Measurements from ENCODE around the gene RASL10B. TPM values are rescaled to one million over a fixed set of nuclear protein-coding genes. Genes with fewer than 3 reads are reported as not detected.

RASL10B gene
- total and polyA plus RNA-seq, 3 experiments from 2014 or later: 0.12 to 0.80 (median 0.79) TPM

GRCh38 chr17:35729405-35729833 is 2.0 kb upstream of the RASL10B start:
- peaks cover 12 to 41% (median 19%) of the 10 kb centered on the region in 3 donors for H3K36me3 Mint-ChIP-seq
- ChIA-PET POLR2A (interaction anchor here (0.5 kb wide), 1 partner anchor 32 kb away, joined by 4 read pairs; no protein-coding TSS in a partner anchor), CTCF (interaction anchor here (1.9 kb wide), 1 partner anchor 18 kb away, joined by 7 read pairs; no protein-coding TSS in a partner anchor)
- peaks cover 12 to 24% (median 19%) of the 10 kb centered on the region in 3 donors for H3K4me1 Mint-ChIP-seq
- H3K4me3 Mint-ChIP-seq: peak overlapping the region in 4 of 7 donors; percentile 12 to 60 (median 44)
- no peaks in the 10 kb centered on the region for H3K9me3 Mint-ChIP-seq
- H3K4me1 ChIP-seq (ENCODE audit: insufficient read depth, low read length): peaks cover 8% of the 10 kb centered on the region
- DNase-seq: no peak
- no peaks in the 10 kb centered on the region for H3K9me3 ChIP-seq (ENCODE audit: low read length)
- no peak overlapping the region for H3K4me3 ChIP-seq (ENCODE audit: low read length)
- peak overlapping the region in 1 of 8 donors; percentile 71 for H3K27ac Mint-ChIP-seq
- H3K27me3 ChIP-seq (ENCODE audit: insufficient read depth, low read length, poor library complexity, severe bottlenecking): no peaks in the 10 kb centered on the region
- H3K36me3 ChIP-seq (ENCODE audit: insufficient read depth, low read length): peaks cover 16% of the 10 kb centered on the region
- H3K27me3 Mint-ChIP-seq: peaks cover 0 to 2% of the 10 kb centered on the region in 2 donors
- H3K27ac ChIP-seq (ENCODE audit: low read depth, low read length): no peak overlapping the region

- H3K27ac Mint-ChIP-seq: no peak overlapping the region
- POLR2A ChIA-PET: no interaction called here
- H3K27me3 ChIP-seq (ENCODE audit: insufficient read depth, low read length, poor library complexity, severe bottlenecking): no peaks in the 10 kb centered on the region
Observed at GRCh38 chr17:35730400-35731005, 936 bp upstream of the RASL10B start.

GRCh38 chr17:35731917-35732805 is 722 bp downstream of the RASL10B start:
- Mint-ChIP-seq H3K4me3 (peak overlapping the region; percentile 59 to 81 (median 69)), H3K27ac (peak overlapping the region in 2 of 8 donors; percentile 61 to 65), H3K4me1 (peaks cover 12 to 24% (median 19%) of the 10 kb centered on the region in 3 donors), H3K27me3 (peaks cover 0 to 2% of the 10 kb centered on the region in 2 donors), H3K36me3 (peaks cover 0 to 17% (median 7%) of the 10 kb centered on the region in 3 donors), H3K9me3 (no peaks in the 10 kb centered on the region)
- Histone ChIP-seq H3K36me3 (ENCODE audit: insufficient read depth, low read length) (no peaks in the 10 kb centered on the region), H3K9me3 (ENCODE audit: low read length) (no peaks in the 10 kb centered on the region), H3K27ac (ENCODE audit: low read depth, low read length) (no peak overlapping the region), H3K27me3 (ENCODE audit: insufficient read depth, low read length, poor library complexity, severe bottlenecking) (no peaks in the 10 kb centered on the region), H3K4me3 (ENCODE audit: low read length) (no peak overlapping the region), H3K4me1 (ENCODE audit: insufficient read depth, low read length) (peaks cover 8% of the 10 kb centered on the region)
- DNase-seq: no peak
- ChIA-PET POLR2A (no interaction called here), CTCF (interaction anchor here (1.2 to 2.0 kb wide), 3 partner anchors 15 to 31 kb away, joined by 3 to 6 read pairs (median 5); no protein-coding TSS in a partner anchor)

More at GRCh38 chr17:35730400-35731005, 936 bp upstream of the RASL10B start:
- no peaks in the 10 kb centered on the region for H3K9me3 Mint-ChIP-seq
- peaks cover 0 to 2% of the 10 kb centered on the region in 2 donors for H3K27me3 Mint-ChIP-seq
- H3K4me1 Mint-ChIP-seq: peaks cover 12 to 24% (median 19%) of the 10 kb centered on the region in 3 donors
- Histone ChIP-seq H3K4me3 (ENCODE audit: low read length) (no peak overlapping the region), H3K36me3 (ENCODE audit: insufficient read depth, low read length) (peaks cover 5% of the 10 kb centered on the region), H3K4me1 (ENCODE audit: insufficient read depth, low read length) (peaks cover 8% of the 10 kb centered on the region), H3K27ac (ENCODE audit: low read depth, low read length) (no peak overlapping the region), H3K9me3 (ENCODE audit: low read length) (no peaks in the 10 kb centered on the region)
- CTCF ChIA-PET: interaction anchor here (1.3 to 1.9 kb wide), 2 partner anchors 17 kb away, joined by 5 to 7 read pairs; no protein-coding TSS in a partner anchor
- peaks cover 4 to 31% (median 9%) of the 10 kb centered on the region in 3 donors for H3K36me3 Mint-ChIP-seq
- DNase-seq: no peak
- peak overlapping the region; percentile 55 to 82 (median 68) for H3K4me3 Mint-ChIP-seq

- POLR2A ChIA-PET: no interaction called here
Observed at GRCh38 chr17:35732806-35733136, 1.3 kb downstream of the RASL10B start.

GRCh38 chr17:35733366-35733765 is 1.9 kb downstream of the RASL10B start:
- peaks cover 0 to 5% (median 4%) of the 10 kb centered on the region in 3 donors for H3K36me3 Mint-ChIP-seq
- no peak for DNase-seq
- POLR2A ChIA-PET: no interaction called here

More at GRCh38 chr17:35732806-35733136, 1.3 kb downstream of the RASL10B start:
- H3K9me3 Mint-ChIP-seq: no peaks in the 10 kb centered on the region
- DNase-seq: no peak
- peaks cover 12 to 24% (median 19%) of the 10 kb centered on the region in 3 donors for H3K4me1 Mint-ChIP-seq
- H3K27ac Mint-ChIP-seq: peak overlapping the region in 2 of 8 donors; percentile 61 to 65
- peak overlapping the region in 5 of 7 donors; percentile 59 to 79 (median 65) for H3K4me3 Mint-ChIP-seq
- H3K4me1 ChIP-seq (ENCODE audit: insufficient read depth, low read length): peaks cover 8% of the 10 kb centered on the region
- no peaks in the 10 kb centered on the region for H3K9me3 ChIP-seq (ENCODE audit: low read length)
- H3K27me3 ChIP-seq (ENCODE audit: insufficient read depth, low read length, poor library complexity, severe bottlenecking): no peaks in the 10 kb centered on the region
- no peak overlapping the region for H3K4me3 ChIP-seq (ENCODE audit: low read length)
- peaks cover 0 to 2% of the 10 kb centered on the region in 2 donors for H3K27me3 Mint-ChIP-seq
- no peaks in the 10 kb centered on the region for H3K36me3 ChIP-seq (ENCODE audit: insufficient read depth, low read length)
- CTCF ChIA-PET: interaction anchor here (2.0 kb wide), 1 partner anchor 14 kb away, joined by 6 read pairs; no protein-coding TSS in a partner anchor
- no peak overlapping the region for H3K27ac ChIP-seq (ENCODE audit: low read depth, low read length)
- peaks cover 0 to 11% (median 4%) of the 10 kb centered on the region in 3 donors for H3K36me3 Mint-ChIP-seq

GRCh38 chr17:35734396-35734795 is 3.0 kb downstream of the RASL10B start:
- Mint-ChIP-seq H3K4me3 (peak overlapping the region in 1 of 7 donors; percentile 5), H3K9me3 (no peaks in the 10 kb centered on the region), H3K4me1 (peaks cover 12 to 21% (median 15%) of the 10 kb centered on the region in 3 donors), H3K27me3 (peaks cover 0 to 2% of the 10 kb centered on the region in 2 donors), H3K36me3 (peaks cover 0 to 4% (median 0%) of the 10 kb centered on the region in 3 donors), H3K27ac (no peak overlapping the region)
- Histone ChIP-seq H3K9me3 (ENCODE audit: low read length) (no peaks in the 10 kb centered on the region), H3K4me3 (ENCODE audit: low read length) (no peak overlapping the region), H3K4me1 (ENCODE audit: insufficient read depth, low read length) (peaks cover 8% of the 10 kb centered on the region), H3K27me3 (ENCODE audit: insufficient read depth, low read length, poor library complexity, severe bottlenecking) (no peaks in the 10 kb centered on the region), H3K36me3 (ENCODE audit: insufficient read depth, low read length) (no peaks in the 10 kb centered on the region), H3K27ac (ENCODE audit: low read depth, low read length) (no peak overlapping the region)
- no peak for DNase-seq
- POLR2A ChIA-PET: no interaction called here
- CTCF ChIA-PET: interaction anchor here (1.4 kb wide), 1 partner anchor 29 kb away, joined by 3 read pairs; no protein-coding TSS in a partner anchor

More at GRCh38 chr17:35733366-35733765, 1.9 kb downstream of the RASL10B start:
- CTCF ChIA-PET: interaction anchor here (2.0 kb wide), 1 partner anchor 14 kb away, joined by 6 read pairs; no protein-coding TSS in a partner anchor
- H3K4me1 ChIP-seq (ENCODE audit: insufficient read depth, low read length): peaks cover 8% of the 10 kb centered on the region
- H3K4me3 Mint-ChIP-seq: peak overlapping the region in 2 of 7 donors; percentile 59 to 79
- H3K27ac Mint-ChIP-seq: peak overlapping the region in 1 of 8 donors; percentile 2
- H3K27me3 Mint-ChIP-seq: peaks cover 0 to 2% of the 10 kb centered on the region in 2 donors
- H3K27me3 ChIP-seq (ENCODE audit: insufficient read depth, low read length, poor library complexity, severe bottlenecking): no peaks in the 10 kb centered on the region
- H3K9me3 ChIP-seq (ENCODE audit: low read length): no peaks in the 10 kb centered on the region
- no peak overlapping the region for H3K4me3 ChIP-seq (ENCODE audit: low read length)
- H3K4me1 Mint-ChIP-seq: peaks cover 12 to 24% (median 19%) of the 10 kb centered on the region in 3 donors
- no peaks in the 10 kb centered on the region for H3K36me3 ChIP-seq (ENCODE audit: insufficient read depth, low read length)
- H3K9me3 Mint-ChIP-seq: no peaks in the 10 kb centered on the region
- no peak overlapping the region for H3K27ac ChIP-seq (ENCODE audit: low read depth, low read length)

- Histone ChIP-seq H3K4me1 (ENCODE audit: insufficient read depth, low read length) (peaks cover 8% of the 10 kb centered on the region), H3K27ac (ENCODE audit: low read depth, low read length) (no peak overlapping the region), H3K27me3 (ENCODE audit: insufficient read depth, low read length, poor library complexity, severe bottlenecking) (no peaks in the 10 kb centered on the region), H3K36me3 (ENCODE audit: insufficient read depth, low read length) (no peaks in the 10 kb centered on the region), H3K9me3 (ENCODE audit: low read length) (no peaks in the 10 kb centered on the region), H3K4me3 (ENCODE audit: low read length) (no peak overlapping the region)
- Mint-ChIP-seq H3K27ac (peak overlapping the region in 1 of 8 donors; percentile 64), H3K9me3 (no peaks in the 10 kb centered on the region), H3K4me1 (peaks cover 11 to 16% (median 16%) of the 10 kb centered on the region in 3 donors), H3K4me3 (no peak overlapping the region), H3K27me3 (peaks cover 4 to 5% of the 10 kb centered on the region in 2 donors), H3K36me3 (peaks cover 0 to 4% (median 0%) of the 10 kb centered on the region in 3 donors)
- POLR2A ChIA-PET: no interaction called here
- CTCF ChIA-PET: interaction anchor here (1.3 to 1.4 kb wide), 2 partner anchors 12 to 29 kb away, joined by 3 to 7 read pairs; no protein-coding TSS in a partner anchor
- DNase-seq: no peak
Observed at GRCh38 chr17:35735036-35735805, 3.8 kb downstream of the RASL10B start.
